Glutamatergic neuron (in vitro differentiated cells): ENCODE measurements around the gene FBXL14. TPM values are rescaled to one million over a fixed set of nuclear protein-coding genes. Genes with fewer than 3 reads are reported as not detected.

ENCODE experiments used
- DNase-seq: peaks from one replicate; pipeline ENCODE4 v3.0.0; 2022
- H3K27ac Mint-ChIP-seq: one replicate; pipeline ENCODE4 v1.8.0; 2020; ENCODE audit warnings: mild to moderate bottlenecking, mixed read lengths, inconsistent platforms; ENCODE audit not compliant: unreplicated experiment
- H3K27me3 Mint-ChIP-seq: one replicate; pipeline ENCODE4 v1.8.0; 2020; ENCODE audit warnings: mild to moderate bottlenecking, moderate library complexity, mixed read lengths, inconsistent platforms; ENCODE audit not compliant: unreplicated experiment
- H3K36me3 Mint-ChIP-seq: one replicate; pipeline ENCODE4 v1.8.0; 2020; ENCODE audit warnings: mild to moderate bottlenecking, mixed read lengths, inconsistent platforms; ENCODE audit not compliant: unreplicated experiment
- H3K4me1 Mint-ChIP-seq: one replicate; pipeline ENCODE4 v1.8.0; 2020; ENCODE audit warnings: mild to moderate bottlenecking, low read depth, mixed read lengths, inconsistent platforms; ENCODE audit not compliant: unreplicated experiment
- H3K4me3 Mint-ChIP-seq: one replicate; pipeline ENCODE4 v1.8.0; 2020; ENCODE audit warnings: mild to moderate bottlenecking, mixed read lengths, inconsistent platforms; ENCODE audit not compliant: unreplicated experiment
- H3K9me3 Mint-ChIP-seq: one replicate; pipeline ENCODE4 v1.8.0; 2020; ENCODE audit warnings: mild to moderate bottlenecking, moderate library complexity, mixed read lengths, inconsistent platforms; ENCODE audit not compliant: unreplicated experiment
- total RNA-seq: library from RNA; stranded (reverse); fragmentation: NEBNext Ultra II Directional; extraction: Animal tissue kit (Norgen Biotek cat#: 25700); gene quantifications from one replicate; pipeline ENCODE4 v1.2.1, GENCODE V29; 2021; ENCODE audit not compliant: unreplicated experiment
- TF ChIP-seq, protein P1 (sequence below): fragments of 200-600 bp; sonication (generic); IDR thresholded peaks from one replicate; pipeline ENCODE4 v1.5.0; 2021; ENCODE audit not compliant: partially characterized antibody, unreplicated experiment

FBXL14 gene
- total RNA-seq, 1 donor from 2014 or later = 28.8 TPM

DNA sequence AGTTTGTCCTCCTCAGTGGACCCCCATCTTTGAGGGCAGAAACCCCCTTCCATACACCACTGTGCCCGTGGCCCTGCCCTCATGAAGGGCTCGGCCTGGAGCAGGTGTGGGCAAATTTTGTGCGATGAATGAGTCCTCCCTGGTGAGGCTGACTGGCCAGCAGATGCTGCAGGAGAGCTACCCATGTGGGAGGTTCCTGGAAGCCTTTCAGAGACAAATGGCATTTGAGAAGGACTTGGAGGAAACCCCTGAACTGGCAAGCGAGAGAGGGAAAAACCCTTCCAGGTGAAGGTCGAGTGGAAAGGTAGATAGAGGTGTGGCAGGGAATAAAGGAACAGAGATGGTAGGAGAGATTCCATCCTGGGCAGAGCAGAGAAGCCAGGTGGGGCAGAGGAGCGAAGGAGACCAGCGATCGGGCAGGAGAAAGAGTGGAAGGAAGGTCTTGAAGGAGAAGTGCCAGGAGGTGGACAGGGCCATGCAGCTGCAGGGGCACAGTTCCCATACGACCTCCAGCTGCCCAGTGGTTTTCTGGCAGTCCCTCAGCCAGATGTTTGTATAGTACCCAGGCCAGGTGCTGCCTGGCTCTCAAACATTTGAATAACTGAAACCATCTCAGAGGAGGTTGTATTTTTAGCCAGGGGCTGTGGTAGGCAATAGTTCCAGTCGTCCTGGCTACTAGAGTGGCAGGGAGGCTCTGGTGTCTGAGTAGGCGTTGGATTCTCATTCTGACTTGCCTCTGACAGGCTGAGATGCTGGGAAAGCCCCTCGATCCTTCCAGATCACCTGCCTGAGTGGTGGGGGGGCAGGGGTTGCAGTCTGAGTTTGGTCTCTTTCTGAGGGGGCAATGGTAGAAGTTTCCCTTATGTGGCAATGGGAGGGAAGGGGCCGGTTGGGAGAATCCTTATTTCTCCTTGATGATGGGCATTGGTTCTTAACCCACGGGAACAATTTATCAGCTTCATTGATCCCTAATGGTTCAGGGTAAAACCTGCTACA is 40.1 kb downstream of the FBXL14 start:
- H3K27ac Mint-ChIP-seq = no peak overlapping the region
- H3K4me1 Mint-ChIP-seq = no peaks in the 10 kb centered on the region
- TF ChIP-seq, protein P1, sequence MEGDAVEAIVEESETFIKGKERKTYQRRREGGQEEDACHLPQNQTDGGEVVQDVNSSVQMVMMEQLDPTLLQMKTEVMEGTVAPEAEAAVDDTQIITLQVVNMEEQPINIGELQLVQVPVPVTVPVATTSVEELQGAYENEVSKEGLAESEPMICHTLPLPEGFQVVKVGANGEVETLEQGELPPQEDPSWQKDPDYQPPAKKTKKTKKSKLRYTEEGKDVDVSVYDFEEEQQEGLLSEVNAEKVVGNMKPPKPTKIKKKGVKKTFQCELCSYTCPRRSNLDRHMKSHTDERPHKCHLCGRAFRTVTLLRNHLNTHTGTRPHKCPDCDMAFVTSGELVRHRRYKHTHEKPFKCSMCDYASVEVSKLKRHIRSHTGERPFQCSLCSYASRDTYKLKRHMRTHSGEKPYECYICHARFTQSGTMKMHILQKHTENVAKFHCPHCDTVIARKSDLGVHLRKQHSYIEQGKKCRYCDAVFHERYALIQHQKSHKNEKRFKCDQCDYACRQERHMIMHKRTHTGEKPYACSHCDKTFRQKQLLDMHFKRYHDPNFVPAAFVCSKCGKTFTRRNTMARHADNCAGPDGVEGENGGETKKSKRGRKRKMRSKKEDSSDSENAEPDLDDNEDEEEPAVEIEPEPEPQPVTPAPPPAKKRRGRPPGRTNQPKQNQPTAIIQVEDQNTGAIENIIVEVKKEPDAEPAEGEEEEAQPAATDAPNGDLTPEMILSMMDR = no peak
- no peak overlapping the region for H3K4me3 Mint-ChIP-seq
- DNase-seq = no peak
- peaks cover 2% of the 10 kb centered on the region for H3K27me3 Mint-ChIP-seq
- no peaks in the 10 kb centered on the region for H3K36me3 Mint-ChIP-seq
- peaks cover 3% of the 10 kb centered on the region for H3K9me3 Mint-ChIP-seq

DNA sequence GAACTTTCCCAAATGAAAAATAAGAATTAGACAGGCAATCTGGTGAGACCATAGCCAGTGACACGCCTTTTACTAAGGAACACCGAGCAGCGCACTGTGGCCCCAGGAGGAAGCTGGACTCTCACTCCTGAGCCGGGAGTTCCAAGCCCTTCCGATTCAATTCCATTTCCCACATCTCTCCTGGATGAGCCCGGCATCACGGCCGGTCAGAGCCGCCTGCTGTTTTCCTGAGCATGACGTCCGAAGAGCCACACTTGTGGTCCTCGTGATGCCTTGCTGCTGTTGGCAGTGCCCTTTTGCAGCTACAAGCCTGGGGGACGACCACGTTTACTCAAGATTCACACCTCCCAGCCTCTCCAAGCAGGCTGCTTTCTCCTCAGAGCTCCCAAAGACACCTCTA is 40.8 kb downstream of the FBXL14 start:
- Mint-ChIP-seq H3K9me3 (peaks cover 6% of the 10 kb centered on the region), H3K36me3 (no peaks in the 10 kb centered on the region), H3K27ac (no peak overlapping the region), H3K4me3 (no peak overlapping the region), H3K4me1 (no peaks in the 10 kb centered on the region), H3K27me3 (peaks cover 2% of the 10 kb centered on the region)
- TF ChIP-seq, protein P1 = no peak
- DNase-seq = no peak

DNA sequence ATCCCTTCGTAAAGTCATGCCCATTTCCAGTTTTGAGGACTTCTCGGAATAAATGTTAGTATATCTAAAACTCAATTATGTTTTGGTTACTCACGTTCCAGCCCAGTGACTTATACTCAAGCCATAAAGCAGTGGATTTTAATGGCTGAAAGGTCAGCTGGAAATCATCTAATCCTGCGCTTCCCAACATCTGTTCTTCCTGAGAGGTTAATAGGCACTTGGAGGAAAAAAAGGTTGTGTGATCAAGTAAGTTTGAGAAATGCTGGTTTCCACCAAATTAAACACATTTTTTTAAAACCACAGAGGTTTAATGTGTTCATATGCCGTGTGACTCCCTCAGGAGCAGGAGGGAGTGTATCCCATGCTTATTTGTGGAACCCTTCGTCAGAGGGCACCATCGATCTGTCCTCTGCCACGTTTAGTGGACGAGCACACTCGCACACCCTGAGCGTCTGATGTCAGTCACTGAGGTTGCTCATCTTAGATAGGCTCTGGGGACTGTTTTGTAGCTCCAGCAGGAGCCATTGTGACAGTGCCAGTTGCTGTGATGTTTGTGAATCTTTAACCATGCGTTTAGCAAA is 41.4 kb downstream of the FBXL14 start:
- Mint-ChIP-seq H3K36me3 (no peaks in the 10 kb centered on the region), H3K27ac (no peak overlapping the region), H3K4me1 (no peaks in the 10 kb centered on the region), H3K4me3 (no peak overlapping the region), H3K27me3 (peaks cover 2% of the 10 kb centered on the region), H3K9me3 (peaks cover 6% of the 10 kb centered on the region)
- TF ChIP-seq, protein P1 = no peak
- DNase-seq = no peak

DNA sequence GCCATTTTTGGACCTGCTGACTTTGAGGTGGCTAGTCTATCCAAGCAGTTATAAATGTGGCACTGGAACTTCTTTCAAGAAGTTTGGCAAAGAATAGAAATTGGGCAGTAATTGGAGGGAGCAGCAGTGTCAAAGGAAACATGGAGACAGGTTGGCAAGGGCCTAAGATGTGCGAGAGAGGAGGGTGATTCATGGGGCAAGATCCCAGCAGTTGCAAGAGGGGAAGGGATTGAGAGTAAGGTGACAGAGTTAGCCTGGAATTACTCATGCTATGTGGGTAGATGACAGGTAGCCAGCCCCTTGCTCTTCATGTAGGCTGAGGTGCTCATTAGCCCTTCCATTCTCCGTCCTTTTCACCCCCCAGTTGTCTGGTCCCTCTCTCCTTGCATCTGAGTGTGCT is 42.2 kb downstream of the FBXL14 start:
- Mint-ChIP-seq H3K27me3 (peaks cover 2% of the 10 kb centered on the region), H3K36me3 (no peaks in the 10 kb centered on the region), H3K27ac (no peak overlapping the region), H3K4me1 (no peaks in the 10 kb centered on the region), H3K9me3 (peaks cover 6% of the 10 kb centered on the region), H3K4me3 (no peak overlapping the region)
- TF ChIP-seq, protein P1 = no peak
- DNase-seq = no peak

DNA sequence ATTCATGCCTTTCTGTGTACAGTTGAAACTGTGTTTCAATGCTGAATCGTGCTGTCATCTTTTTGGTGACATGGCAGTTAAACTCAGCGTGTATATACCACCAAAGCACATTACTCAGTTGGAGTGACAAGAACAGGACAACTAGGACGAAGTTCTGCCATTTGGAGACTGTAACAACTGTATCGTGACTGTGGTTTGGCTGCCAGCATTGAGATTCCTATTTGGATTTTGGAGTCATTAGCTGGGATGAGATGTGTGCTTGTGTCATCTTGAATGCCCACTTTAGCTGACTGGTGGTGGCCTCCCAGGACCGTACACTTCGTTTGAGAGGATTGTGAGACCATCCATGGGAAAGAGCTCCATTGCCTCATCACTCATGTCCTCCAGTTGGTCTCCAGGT is 42.9 kb downstream of the FBXL14 start:
- peaks cover 6% of the 10 kb centered on the region for H3K9me3 Mint-ChIP-seq
- no peak overlapping the region for H3K27ac Mint-ChIP-seq
- TF ChIP-seq, protein P1 = no peak
- no peak for DNase-seq
- H3K27me3 Mint-ChIP-seq = peaks cover 2% of the 10 kb centered on the region
- no peaks in the 10 kb centered on the region for H3K4me1 Mint-ChIP-seq
- H3K36me3 Mint-ChIP-seq = no peaks in the 10 kb centered on the region
- H3K4me3 Mint-ChIP-seq = no peak overlapping the region
